ENCODE measurements around the gene PODN. TPM values are rescaled to one million over a fixed set of nuclear protein-coding genes. Genes with fewer than 3 reads are reported as not detected.
A peak's percentile ranks its signal among the peaks of the same experiment; 100 is the strongest.

PODN gene
- total and polyA plus RNA-seq, 12 donors = 0.78 to 45.4 (median 16.0) TPM

DNA sequence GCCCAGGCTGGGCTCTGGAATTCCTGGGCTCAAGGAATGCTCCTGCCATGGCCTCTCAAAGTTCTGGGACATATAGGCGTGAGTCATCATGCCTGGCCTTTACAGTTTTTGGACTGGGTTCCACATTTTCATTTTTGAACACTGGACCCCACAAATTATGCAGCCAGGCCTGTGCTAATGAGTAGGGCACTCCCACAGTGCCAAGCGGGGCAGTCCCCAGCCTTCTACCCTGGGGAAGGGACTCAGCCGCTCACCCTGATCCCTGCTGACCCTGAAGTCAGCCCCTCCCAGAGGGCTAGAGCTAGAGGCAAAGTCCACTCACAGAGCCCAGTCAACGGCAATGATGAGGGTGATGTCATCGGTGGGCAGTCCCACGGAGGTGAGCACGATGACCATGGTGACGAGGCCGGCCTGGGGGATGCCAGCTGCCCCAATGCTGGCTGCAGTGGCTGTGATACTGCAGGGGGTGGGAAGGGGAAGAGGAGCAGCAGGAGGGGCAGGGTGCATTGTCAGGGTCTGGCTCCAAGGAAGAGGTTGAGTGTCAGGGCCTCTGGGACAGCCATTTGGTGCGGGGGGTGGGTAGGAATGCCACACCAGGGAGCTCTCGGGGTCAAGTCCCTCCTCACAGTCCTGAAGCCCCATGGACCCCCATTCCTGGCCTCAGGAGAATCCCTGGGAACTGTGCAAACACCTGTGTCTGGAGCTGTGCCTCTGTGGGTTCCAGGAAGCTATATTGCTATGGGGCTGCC is 27.6 kb downstream of the PODN start:
- intact Hi-C loops (cut with DNase I) = no loop called here
- no peaks in the 10 kb centered on the region for H3K4me1 ChIP-seq (replicated peaks in 1 of 2)
- no peak for DNase-seq
- no peaks in the 10 kb centered on the region for H3K9me3 ChIP-seq (replicated peaks in 1 of 3)
- no peak overlapping the region for H3K27ac ChIP-seq
- TF ChIP-seq, protein P1, sequence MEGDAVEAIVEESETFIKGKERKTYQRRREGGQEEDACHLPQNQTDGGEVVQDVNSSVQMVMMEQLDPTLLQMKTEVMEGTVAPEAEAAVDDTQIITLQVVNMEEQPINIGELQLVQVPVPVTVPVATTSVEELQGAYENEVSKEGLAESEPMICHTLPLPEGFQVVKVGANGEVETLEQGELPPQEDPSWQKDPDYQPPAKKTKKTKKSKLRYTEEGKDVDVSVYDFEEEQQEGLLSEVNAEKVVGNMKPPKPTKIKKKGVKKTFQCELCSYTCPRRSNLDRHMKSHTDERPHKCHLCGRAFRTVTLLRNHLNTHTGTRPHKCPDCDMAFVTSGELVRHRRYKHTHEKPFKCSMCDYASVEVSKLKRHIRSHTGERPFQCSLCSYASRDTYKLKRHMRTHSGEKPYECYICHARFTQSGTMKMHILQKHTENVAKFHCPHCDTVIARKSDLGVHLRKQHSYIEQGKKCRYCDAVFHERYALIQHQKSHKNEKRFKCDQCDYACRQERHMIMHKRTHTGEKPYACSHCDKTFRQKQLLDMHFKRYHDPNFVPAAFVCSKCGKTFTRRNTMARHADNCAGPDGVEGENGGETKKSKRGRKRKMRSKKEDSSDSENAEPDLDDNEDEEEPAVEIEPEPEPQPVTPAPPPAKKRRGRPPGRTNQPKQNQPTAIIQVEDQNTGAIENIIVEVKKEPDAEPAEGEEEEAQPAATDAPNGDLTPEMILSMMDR (IDR thresholded peaks at IDR 0.05) = no peak
- no peak for TF ChIP-seq POLR2A (IDR thresholded peaks at IDR 0.05)
- 60 to 89% (median 82%) methylated on average over 1 to 11 of the region's 11 CpGs for WGBS, 4 donors
- H3K27me3 ChIP-seq = no peaks in the 10 kb centered on the region
- H3K4me3 ChIP-seq = no peak overlapping the region
- H3K36me3 ChIP-seq (replicated peaks in 1 of 2) = no peaks in the 10 kb centered on the region

DNA sequence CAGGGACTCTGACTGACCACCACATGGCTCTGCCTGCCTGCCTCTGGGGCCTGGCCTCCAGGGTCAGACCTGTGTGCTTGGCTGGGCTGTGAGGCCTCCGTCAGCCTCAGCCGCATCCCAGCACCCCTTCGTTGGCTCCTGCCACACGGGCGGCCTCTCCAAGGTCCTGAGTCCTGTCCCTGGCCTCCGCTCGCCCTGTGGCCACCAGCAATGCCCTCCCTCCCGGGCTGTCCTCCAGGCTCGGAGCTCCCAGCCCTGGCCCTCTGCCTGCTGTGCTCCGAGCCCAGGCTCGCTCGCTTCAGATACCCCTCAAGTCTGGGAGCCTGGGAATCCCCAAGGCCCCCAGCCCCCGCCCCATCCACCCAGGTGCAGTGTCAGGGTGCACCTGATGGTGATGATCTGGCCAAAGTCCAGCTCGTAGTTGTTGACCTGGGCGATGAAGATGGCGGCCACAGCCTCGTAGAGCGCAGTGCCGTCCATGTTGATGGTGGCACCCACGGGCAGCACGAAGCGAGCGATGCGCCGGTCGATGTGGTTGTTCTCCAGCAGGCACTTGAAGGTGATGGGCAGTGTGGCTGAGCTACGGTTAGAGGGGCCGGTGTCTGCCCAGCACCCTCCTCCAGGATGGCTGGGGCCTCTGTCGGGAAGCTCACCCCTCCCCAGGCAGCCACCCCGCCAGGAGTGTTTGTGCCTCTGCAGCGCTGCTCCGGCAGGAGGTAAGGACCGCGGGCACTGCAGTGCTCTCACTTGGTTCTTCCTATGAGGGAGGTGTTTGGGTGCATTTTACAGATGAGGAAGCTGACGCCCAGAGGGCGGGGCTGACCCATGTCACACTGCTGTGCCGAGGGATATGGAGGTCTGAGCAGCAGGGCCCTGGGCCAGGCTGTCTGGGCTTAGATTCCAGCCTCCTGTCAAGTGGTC is 28.5 kb downstream of the PODN start:
- DNase-seq = no peak
- H3K36me3 ChIP-seq (replicated peaks in 1 of 2) = no peaks in the 10 kb centered on the region

DNA sequence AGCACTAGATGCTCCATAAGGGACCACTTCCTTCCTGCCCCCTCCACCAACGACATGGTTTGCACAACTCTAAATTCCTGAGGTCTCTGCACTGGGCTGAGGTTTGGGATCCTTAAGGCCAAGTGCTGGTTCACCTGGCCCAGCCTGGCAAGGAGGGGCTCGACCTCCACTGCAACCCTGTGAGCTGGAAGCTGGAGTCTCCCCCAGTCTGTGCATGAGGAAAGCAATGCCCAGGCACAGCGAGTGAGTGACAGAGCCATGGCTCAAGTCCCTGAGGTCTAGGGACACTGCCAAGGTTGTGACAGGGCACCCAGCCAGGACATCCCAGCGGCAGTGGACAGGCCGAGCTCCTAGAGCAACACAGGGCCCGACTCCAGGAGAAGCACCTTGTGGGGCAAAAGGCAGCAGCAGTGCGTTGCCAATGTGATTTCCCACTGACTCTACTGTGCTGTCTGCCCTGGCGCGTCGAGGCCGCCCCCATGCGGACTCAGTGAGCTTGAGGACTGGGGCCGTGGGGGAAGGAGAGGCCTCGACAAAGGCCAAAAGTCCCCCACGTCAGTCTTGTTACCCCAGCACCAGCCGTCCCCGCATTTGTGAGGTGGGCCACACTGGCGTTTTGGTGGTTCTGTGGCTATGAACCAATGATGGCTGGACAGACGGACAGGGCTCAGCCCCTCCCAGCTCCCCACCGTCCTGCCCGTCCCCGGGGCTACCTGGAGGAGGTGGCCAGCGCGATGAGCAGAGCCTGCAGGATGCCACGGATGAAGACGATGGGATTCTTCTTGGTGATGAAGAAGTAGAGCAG is 30.0 kb downstream of the PODN start:
- H3K9me3 ChIP-seq (replicated peaks in 1 of 3) = no peaks in the 10 kb centered on the region
- no peak overlapping the region for H3K4me3 ChIP-seq
- intact Hi-C loops (cut with DNase I) = no loop called here
- no peaks in the 10 kb centered on the region for H3K36me3 ChIP-seq (replicated peaks in 1 of 2)
- DNase-seq = peak in 4 of 7 donors; percentile 37 to 65 (median 50)
- H3K27me3 ChIP-seq = no peaks in the 10 kb centered on the region
- TF ChIP-seq, protein P1 (IDR thresholded peaks at IDR 0.05) = no peak
- TF ChIP-seq POLR2A (IDR thresholded peaks at IDR 0.05) = no peak
- no peak overlapping the region for H3K27ac ChIP-seq
- H3K4me1 ChIP-seq (replicated peaks in 1 of 2) = no peaks in the 10 kb centered on the region
- WGBS, 4 donors = 79 to 83% (median 80%) methylated on average over 7 to 26 of the region's 26 CpGs

More for the DNA sequence above, 28.5 kb downstream of the PODN start:
- intact Hi-C loops (cut with DNase I) = no loop called here
- H3K4me3 ChIP-seq = no peak overlapping the region
- H3K9me3 ChIP-seq (replicated peaks in 1 of 3) = no peaks in the 10 kb centered on the region
- no peaks in the 10 kb centered on the region for H3K4me1 ChIP-seq (replicated peaks in 1 of 2)
- TF ChIP-seq, protein P1 (IDR thresholded peaks at IDR 0.05) = no peak
- TF ChIP-seq POLR2A (IDR thresholded peaks at IDR 0.05) = no peak
- WGBS, 4 donors = 86 to 94% (median 92%) methylated on average over 23 to 37 of the region's 37 CpGs
- no peaks in the 10 kb centered on the region for H3K27me3 ChIP-seq
- H3K27ac ChIP-seq = no peak overlapping the region
